Left colon (tissue), 2 donors: ENCODE measurements around the gene BSX. TPM values are rescaled to one million over a fixed set of nuclear protein-coding genes. Genes with fewer than 3 reads are reported as not detected.

ENCODE experiments used
- ATAC-seq: fragments of 200-7000 bp; cut with Tn5 transposase; one replicate; pipeline ENCODE4 v1.9.1; 2020; ENCODE audit warnings: mild to moderate bottlenecking, moderate library complexity
- DNase-seq, 2 donors: peaks; one replicate each; pipeline ENCODE4 v3.0.0-alpha.2; 2020
- intact Hi-C, 2 donors: fragments of 100-400 bp; cut with DNase I in 1 of 2; cut with micrococcal nuclease in 1 of 2; formaldehyde crosslinking; loops; one replicate each; pipeline versions ENCODE4 v1.11.2 to v1.14.0; 2022; cut with DNase I, micrococcal nuclease
- total RNA-seq, 2 donors: library from RNA; stranded (reverse); fragmentation: NEBNext Ultra II Directional; extraction: Animal tissue kit (Norgen Biotek cat#: 25700); gene quantifications; one replicate each; pipeline ENCODE4 v1.2.1, GENCODE V29; 2021
- donor health status: DM: no; HTN: no; CAD: no.
- donor health status: DM: yes; HTN: yes; CAD: no.

The BSX gene
- total RNA-seq, 2 donors from 2014 or later: not detected

DNA sequence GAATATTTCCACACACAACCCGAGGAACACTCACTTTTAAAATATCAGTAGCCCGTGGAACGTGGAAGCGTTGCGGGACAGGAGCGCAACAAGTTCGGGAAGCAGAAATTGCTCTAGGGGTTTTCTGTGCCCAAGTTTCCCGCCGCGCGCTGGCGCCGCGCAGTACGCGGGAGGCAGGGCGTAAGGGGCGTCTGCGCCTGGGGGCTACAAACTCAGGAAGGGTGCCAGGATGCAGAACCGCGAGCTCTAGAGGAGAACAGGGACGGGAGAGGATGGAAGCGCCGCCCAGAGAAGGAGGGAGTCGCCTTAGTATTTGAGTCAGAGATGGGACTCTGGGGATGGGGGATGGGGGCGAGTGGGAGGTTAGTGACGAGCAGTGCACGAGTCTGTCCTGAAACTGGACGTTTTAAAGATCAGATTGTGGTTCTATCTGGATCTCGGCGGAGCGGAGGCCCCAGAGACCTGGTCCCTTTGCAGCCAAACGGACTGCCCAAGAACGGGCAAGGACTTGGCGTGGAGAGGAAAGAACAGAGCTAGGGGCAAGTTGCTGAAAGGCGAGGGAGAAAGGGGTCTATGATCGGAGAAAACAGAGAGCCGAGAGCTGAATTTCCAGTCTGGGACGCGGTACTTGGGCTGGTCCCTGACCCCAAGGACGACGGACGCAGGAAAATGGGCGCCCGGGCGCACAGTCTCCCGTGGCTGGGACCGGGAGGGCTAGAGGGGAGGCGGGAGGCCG is 4.7 kb downstream of the BSX start:
- ATAC-seq: no peak
- no peak for DNase-seq
- intact Hi-C loops: no loop called here

DNA sequence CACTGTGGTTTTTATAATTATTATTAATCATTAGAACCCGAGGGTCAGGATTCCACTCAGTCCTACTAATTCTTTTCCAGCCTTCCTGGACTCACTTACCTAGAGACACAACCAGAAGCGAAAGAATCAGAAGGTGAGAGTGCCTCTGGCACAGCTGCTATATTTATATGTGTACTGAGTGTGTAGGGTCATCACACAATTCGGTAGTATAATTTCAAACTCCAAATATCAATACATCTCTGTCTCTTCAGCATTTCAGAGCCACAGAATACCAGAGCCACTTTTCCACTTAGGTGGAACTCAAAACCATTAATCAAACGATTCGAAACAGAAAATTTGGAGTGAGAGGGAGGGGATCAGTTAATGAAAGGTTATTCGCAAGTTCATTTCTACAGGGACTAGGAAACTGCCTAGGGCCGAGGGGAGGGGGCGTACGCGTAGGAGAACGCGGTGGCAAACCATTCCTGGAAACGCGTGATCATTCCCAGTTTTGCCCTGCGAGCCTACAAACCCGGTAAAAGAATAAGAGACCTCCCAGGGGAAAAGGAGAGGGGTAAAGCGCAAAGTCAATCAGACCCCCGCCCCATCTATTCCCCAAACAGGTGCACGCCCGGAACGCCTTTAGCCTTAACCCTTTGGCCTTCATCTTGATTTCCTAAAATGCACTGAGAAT is 5.4 kb downstream of the BSX start:
- no peak for ATAC-seq
- intact Hi-C loops: no loop called here
- no peak for DNase-seq

DNA sequence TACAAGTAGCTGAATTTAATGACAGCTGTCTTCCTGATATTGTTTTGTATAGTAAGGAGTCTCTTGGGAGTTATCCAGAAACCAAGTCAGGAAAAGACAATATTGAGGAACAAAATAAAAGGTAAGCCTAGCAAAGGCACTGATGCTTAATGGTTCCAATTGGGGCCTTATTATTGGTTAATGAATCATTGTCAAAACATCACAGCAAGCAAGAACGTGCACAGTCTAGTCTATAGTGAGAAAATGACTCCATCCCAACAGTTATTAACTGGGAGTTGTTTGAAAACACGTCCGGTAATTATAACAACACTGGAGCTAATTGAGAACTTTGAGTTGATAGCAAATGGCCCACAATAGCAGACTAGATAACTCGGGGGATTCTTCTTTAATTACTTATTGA is 17.7 kb downstream of the BSX start:
- DNase-seq: no peak
- intact Hi-C loops: no loop called here
- no peak for ATAC-seq

DNA sequence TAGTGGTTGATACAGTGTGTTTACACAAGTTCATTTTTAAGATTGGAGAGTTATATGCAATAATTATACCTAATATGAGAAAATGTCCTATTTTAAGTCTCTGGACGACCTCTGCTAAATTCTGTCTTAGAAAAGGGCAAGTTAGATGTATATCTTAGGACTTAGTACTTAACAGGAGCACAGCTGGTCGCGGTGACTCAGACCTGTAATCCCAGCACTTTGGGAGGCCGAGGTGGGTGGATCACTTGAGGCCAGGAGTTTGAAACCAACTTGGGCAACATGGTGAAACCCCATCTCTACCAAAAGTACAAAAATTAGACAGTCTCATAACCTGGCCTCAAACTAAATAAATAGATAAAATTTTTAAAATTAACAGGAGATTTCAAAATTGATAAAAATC is 27.2 kb downstream of the BSX start:
- no peak for DNase-seq
- ATAC-seq: no peak
- intact Hi-C loops: no loop called here

DNA sequence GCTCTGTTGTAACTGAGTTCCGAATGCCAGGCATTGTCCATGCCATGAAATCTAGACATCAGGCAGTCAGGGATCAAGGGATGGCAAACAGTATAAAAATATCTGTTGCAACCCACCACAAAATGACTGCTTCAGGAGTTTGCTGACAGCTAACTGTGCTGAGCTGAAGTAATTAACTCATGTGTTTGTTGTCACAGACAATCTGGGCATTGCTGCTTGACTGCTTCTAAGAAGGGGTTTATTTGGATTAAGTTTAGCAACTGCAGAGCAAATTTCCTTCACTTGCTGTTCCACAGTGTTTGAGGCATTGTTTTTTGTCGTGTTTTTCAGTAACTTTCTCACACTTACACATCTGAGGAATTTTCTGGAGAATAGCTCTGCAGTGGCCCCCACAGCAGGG is 30.4 kb downstream of the BSX start:
- intact Hi-C loops: no loop called here
- ATAC-seq (no peak), DNase-seq (no peak)

DNA sequence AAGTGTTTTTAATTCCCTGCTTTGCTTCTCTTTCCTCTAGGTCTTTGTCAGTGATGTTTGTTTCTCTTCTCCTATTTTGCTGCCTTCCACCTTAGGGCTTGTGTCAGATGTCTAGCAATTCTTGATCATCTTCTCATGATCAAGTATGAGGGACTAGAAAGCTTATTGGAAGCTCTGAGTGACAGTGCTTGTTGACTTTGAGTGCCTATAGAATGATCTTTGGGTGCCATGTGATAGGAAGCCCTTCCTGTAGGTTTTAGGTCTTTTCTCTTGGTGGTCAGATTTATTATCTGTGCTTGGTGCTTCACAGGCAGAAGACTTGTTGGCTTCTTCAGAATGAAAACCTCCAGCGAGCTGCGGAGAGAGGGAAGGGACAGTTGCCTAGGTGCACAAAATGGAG is 43.1 kb downstream of the BSX start:
- intact Hi-C loops: no loop called here
- ATAC-seq (no peak), DNase-seq (no peak)

DNA sequence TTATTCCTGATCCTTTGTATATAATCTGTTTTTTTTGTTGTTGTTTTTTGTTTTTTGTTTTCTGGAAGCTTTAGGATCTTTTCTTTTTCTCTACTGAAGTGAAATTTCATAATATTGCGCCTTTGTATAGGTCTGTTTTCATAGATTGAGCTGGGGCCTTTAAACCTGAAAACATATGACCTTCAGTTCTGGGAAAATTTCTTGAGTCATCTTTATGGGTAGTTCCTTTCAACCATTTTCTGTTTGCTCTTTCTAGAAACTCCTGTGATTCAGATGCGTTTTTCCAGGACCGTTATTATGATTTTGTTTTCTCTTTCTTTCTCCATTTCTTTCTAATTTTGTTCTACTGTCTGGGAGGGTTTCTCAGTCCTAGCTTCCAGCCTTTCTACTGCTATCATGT is 43.7 kb downstream of the BSX start:
- ATAC-seq (no peak), DNase-seq (no peak)
- intact Hi-C loops: no loop called here

DNA sequence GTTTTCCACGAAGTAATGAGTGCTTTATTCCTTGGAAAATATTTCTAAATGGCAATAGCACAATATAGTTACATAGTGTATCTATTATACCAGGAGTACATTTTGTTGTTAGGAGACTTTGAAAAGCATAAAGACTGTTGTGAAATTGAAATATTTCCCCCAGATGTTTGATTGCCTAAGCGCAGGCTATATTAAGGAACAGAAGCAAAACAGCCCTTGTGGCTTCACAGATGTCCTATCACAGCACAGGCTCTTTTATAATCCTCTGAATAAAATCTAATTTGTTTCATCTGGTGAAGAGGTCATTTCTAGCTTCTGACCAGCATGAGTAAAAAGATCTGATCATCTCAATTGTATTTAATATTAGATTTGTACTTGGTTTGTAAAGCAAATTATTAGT is 48.2 kb downstream of the BSX start:
- ATAC-seq (no peak), DNase-seq (no peak)
- intact Hi-C loops: no loop called here

DNA sequence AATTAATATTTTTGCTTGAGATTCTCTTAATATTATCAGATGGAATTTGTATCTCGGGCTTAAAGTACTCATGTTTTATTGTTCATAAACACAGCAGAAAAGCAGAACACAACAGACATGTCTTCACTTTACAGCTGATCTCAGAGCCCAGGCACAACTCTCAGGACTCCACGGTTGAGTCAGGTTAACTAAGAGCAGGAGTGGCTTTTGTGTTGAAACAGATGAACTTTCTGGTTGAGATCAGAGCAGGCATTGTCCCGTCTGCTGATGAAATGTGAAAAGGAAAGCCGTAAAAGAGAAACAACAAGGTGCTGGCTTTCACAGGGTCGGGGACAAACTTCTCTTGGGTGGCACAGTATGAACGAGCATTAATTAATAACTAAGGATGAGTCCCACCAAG is 50.1 kb downstream of the BSX start:
- no peak for ATAC-seq
- intact Hi-C loops: no loop called here
- no peak for DNase-seq

Other genes starting within 250 kb of the BSX start
- under 1 TPM; 0.18 to 0.22 TPM for gene CRTAM, start 143.3 kb downstream of the BSX start, total RNA-seq
- gene JHY, start 99.1 kb downstream of the BSX start, total RNA-seq: 1 to 10 TPM; 1.9 to 2.0 TPM
- 100 to 1,000 TPM; 553 to 705 TPM for gene HSPA8, start 80.3 kb upstream of the BSX start, total RNA-seq
- 10 to 100 TPM in 1 of 2 donors, 1 to 10 TPM in 1; 6.7 to 13.2 TPM for gene CLMP, start 213.4 kb upstream of the BSX start, total RNA-seq